Measurements from ENCODE around the gene JPT1.

JPT1 gene

GRCh38 chr17:75090871-75091854 lies 63.1 kb downstream of the JPT1 start:
- no peaks in the 10 kb centered on the region for H3K27me3 ChIP-seq (ENCODE audit: control insufficient read depth, insufficient read depth, low read length)
- WGBS (ENCODE audit: insufficient coverage, insufficient read length), result no CpG with 5 or more reads among the region's 19 CpGs
- H3K27ac ChIP-seq (ENCODE audit: low read length), result no peak overlapping the region
- no peaks in the 10 kb centered on the region for H3K36me3 ChIP-seq (ENCODE audit: control insufficient read depth, insufficient read depth, low read length)
- DNase-seq (ENCODE audit: low read depth, low spot score), result no peak
- no peaks in the 10 kb centered on the region for H3K9me3 ChIP-seq (ENCODE audit: control insufficient read depth, insufficient read depth, low read length)
- H3K4me1 ChIP-seq (ENCODE audit: control insufficient read depth, insufficient read depth, low read length), result peaks cover 5% of the 10 kb centered on the region
- no peak overlapping the region for H3K4me3 ChIP-seq (ENCODE audit: low read length)

- H3K4me3 ChIP-seq (ENCODE audit: low read length), result peak overlapping the region; percentile 81; the same call in 1 of the 2 replicates
- H3K27ac ChIP-seq (ENCODE audit: low read length), result no peak overlapping the region
- no peaks in the 10 kb centered on the region for H3K36me3 ChIP-seq (ENCODE audit: control insufficient read depth, insufficient read depth, low read length)
- peaks cover 7% of the 10 kb centered on the region for H3K4me1 ChIP-seq (ENCODE audit: control insufficient read depth, insufficient read depth, low read length)
- no CpG with 5 or more reads among the region's 11 CpGs for WGBS (ENCODE audit: insufficient coverage, insufficient read length)
- DNase-seq (ENCODE audit: low read depth, low spot score), result no peak
- no peaks in the 10 kb centered on the region for H3K27me3 ChIP-seq (ENCODE audit: control insufficient read depth, insufficient read depth, low read length)
- no peaks in the 10 kb centered on the region for H3K9me3 ChIP-seq (ENCODE audit: control insufficient read depth, insufficient read depth, low read length)
These were observed 65.6 kb downstream of the JPT1 start for GRCh38 chr17:75088465-75089417.

GRCh38 chr17:75087558-75088453 lies 66.5 kb downstream of the JPT1 start, which contains the start of gene SLC16A5:
Gene SLC16A5 (plus strand): TSS chr17:75087954. CDS start chr17:75093637, 5,683 bp downstream.
- H3K36me3 ChIP-seq (ENCODE audit: control insufficient read depth, insufficient read depth, low read length), result no peaks in the 10 kb centered on the region
- peak; percentile 90 for DNase-seq (ENCODE audit: low read depth, low spot score)
- H3K9me3 ChIP-seq (ENCODE audit: control insufficient read depth, insufficient read depth, low read length), result no peaks in the 10 kb centered on the region
- H3K4me3 ChIP-seq (ENCODE audit: low read length), result peak within 1 kb of the TSS; percentile 81
- H3K27me3 ChIP-seq (ENCODE audit: control insufficient read depth, insufficient read depth, low read length), result no peaks in the 10 kb centered on the region
- H3K27ac ChIP-seq (ENCODE audit: low read length), result no peak within 1 kb of the TSS
- WGBS (ENCODE audit: insufficient coverage, insufficient read length), result no CpG with 5 or more reads among the region's 69 CpGs
- peaks cover 5% of the 10 kb centered on the region for H3K4me1 ChIP-seq (ENCODE audit: control insufficient read depth, insufficient read depth, low read length)

- H3K27me3 ChIP-seq (ENCODE audit: control insufficient read depth, insufficient read depth, low read length), result no peaks in the 10 kb centered on the region
- H3K27ac ChIP-seq (ENCODE audit: low read length), result no peak overlapping the region
- WGBS (ENCODE audit: insufficient coverage, insufficient read length), result no CpG with 5 or more reads among the region's 12 CpGs
- H3K4me3 ChIP-seq (ENCODE audit: low read length), result peak overlapping the region; percentile 81; the same call in 1 of the 2 replicates
- H3K4me1 ChIP-seq (ENCODE audit: control insufficient read depth, insufficient read depth, low read length), result peaks cover 7% of the 10 kb centered on the region
- no peaks in the 10 kb centered on the region for H3K36me3 ChIP-seq (ENCODE audit: control insufficient read depth, insufficient read depth, low read length)
- no peaks in the 10 kb centered on the region for H3K9me3 ChIP-seq (ENCODE audit: control insufficient read depth, insufficient read depth, low read length)
- no peak for DNase-seq (ENCODE audit: low read depth, low spot score)
These were observed 67.1 kb downstream of the JPT1 start for GRCh38 chr17:75087182-75087557.

GRCh38 chr17:75086496-75087181 lies 67.7 kb downstream of the JPT1 start:
- Histone ChIP-seq H3K27ac (ENCODE audit: low read length) (no peak overlapping the region), H3K4me1 (ENCODE audit: control insufficient read depth, insufficient read depth, low read length) (peaks cover 7% of the 10 kb centered on the region)

More at GRCh38 chr17:75086496-75087181, 67.7 kb downstream of the JPT1 start:
- H3K4me3 ChIP-seq (ENCODE audit: low read length), result no peak overlapping the region
- H3K27me3 ChIP-seq (ENCODE audit: control insufficient read depth, insufficient read depth, low read length), result no peaks in the 10 kb centered on the region
- WGBS (ENCODE audit: insufficient coverage, insufficient read length), result no CpG with 5 or more reads among the region's 15 CpGs
- H3K36me3 ChIP-seq (ENCODE audit: control insufficient read depth, insufficient read depth, low read length), result no peaks in the 10 kb centered on the region
- DNase-seq (ENCODE audit: low read depth, low spot score), result no peak
- H3K9me3 ChIP-seq (ENCODE audit: control insufficient read depth, insufficient read depth, low read length), result no peaks in the 10 kb centered on the region

Data from iPS DF 6.9 (cell line).